Spleen (tissue), 7 donors: ENCODE measurements around the gene ST6GALNAC2.

ENCODE experiments used
- POLR2A ChIP-seq, 3 donors: fragments of 450-650 bp; IDR thresholded peaks; one replicate each; pipeline ENCODE4 v1.5.1; 2017; ENCODE audit warnings: antibody characterized with exemption in 3 of 3, mild to moderate bottlenecking in 1 of 3
- POLR2AphosphoS5 ChIP-seq, 3 donors: sonication (generic); formaldehyde crosslinking; IDR thresholded peaks; one replicate each; pipeline ENCODE4 v1.5.1; 2017; ENCODE audit warnings: antibody characterized with exemption in 3 of 3
- TF ChIP-seq, protein P1 (sequence below), 11 experiments: fragments of 200-600 bp in 7 of 11; fragments of 450-650 bp in 4 of 11; sonication (generic) in 4 of 11; IDR thresholded peaks in 8 of 11; conservative IDR thresholded peaks in 3 of 11; 1 replicate in 7 of 11; 2 replicates in 4 of 11; pipeline versions ENCODE4 v1.4.0 to v1.8.0; 2016 to 2021; ENCODE audit warnings: antibody characterized with exemption in 11 of 11, inconsistent platforms in 4 of 11, mild to moderate bottlenecking in 1 of 11
- donor health status: DM: no; HTN: no; CAD: no; lungs with moderate emphysema.
- donor health status: DM: no; HTN: no; CAD: no.
- donor health status: DM: no; HTN: no; CAD: no.

GRCh38 chr17:76538941-76539570 lies 46.6 kb downstream of the ST6GALNAC2 start:
- TF ChIP-seq, protein P1, sequence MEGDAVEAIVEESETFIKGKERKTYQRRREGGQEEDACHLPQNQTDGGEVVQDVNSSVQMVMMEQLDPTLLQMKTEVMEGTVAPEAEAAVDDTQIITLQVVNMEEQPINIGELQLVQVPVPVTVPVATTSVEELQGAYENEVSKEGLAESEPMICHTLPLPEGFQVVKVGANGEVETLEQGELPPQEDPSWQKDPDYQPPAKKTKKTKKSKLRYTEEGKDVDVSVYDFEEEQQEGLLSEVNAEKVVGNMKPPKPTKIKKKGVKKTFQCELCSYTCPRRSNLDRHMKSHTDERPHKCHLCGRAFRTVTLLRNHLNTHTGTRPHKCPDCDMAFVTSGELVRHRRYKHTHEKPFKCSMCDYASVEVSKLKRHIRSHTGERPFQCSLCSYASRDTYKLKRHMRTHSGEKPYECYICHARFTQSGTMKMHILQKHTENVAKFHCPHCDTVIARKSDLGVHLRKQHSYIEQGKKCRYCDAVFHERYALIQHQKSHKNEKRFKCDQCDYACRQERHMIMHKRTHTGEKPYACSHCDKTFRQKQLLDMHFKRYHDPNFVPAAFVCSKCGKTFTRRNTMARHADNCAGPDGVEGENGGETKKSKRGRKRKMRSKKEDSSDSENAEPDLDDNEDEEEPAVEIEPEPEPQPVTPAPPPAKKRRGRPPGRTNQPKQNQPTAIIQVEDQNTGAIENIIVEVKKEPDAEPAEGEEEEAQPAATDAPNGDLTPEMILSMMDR (IDR thresholded peaks at IDR 0.05 in 8 of 11, conservative IDR thresholded peaks at IDR 0.05 in 3 of 11), result no peak
- TF ChIP-seq POLR2A (IDR thresholded peaks at IDR 0.05) (no peak), POLR2AphosphoS5 (IDR thresholded peaks at IDR 0.05) (no peak)
